HEK293 (cell line): ENCODE results near the gene INO80C.

Source experiments
- BCL11B ChIP-seq: fragments of 450-650 bp; formaldehyde crosslinking; IDR thresholded peaks from 2 replicates; pipeline ENCODE4 v1.5.1; 2016; ENCODE audit warnings: low read depth, missing biosample characterization, missing genetic modification characterization
- CTCF ChIP-seq: fragments of 450-650 bp; formaldehyde crosslinking; IDR thresholded peaks from 2 replicates; pipeline ENCODE4 v1.5.1; 2016; ENCODE audit warnings: missing biosample characterization, missing genetic modification characterization
- KLF8 ChIP-seq: fragments of 450-650 bp; formaldehyde crosslinking; IDR thresholded peaks from 2 replicates; pipeline ENCODE4 v1.5.1; 2016; ENCODE audit warnings: missing biosample characterization, missing genetic modification characterization
- PATZ1 ChIP-seq: fragments of 450-650 bp; formaldehyde crosslinking; IDR thresholded peaks from 2 replicates; pipeline ENCODE4 v1.5.1; 2016; ENCODE audit warnings: missing biosample characterization, missing genetic modification characterization
- REST ChIP-seq: fragments of 450-650 bp; formaldehyde crosslinking; IDR thresholded peaks from 2 replicates; pipeline ENCODE4 v1.5.1; 2016; ENCODE audit warnings: missing biosample characterization, missing genetic modification characterization
- ZBTB8A ChIP-seq: fragments of 450-650 bp; formaldehyde crosslinking; IDR thresholded peaks from 2 replicates; pipeline ENCODE4 v1.5.1; 2016; ENCODE audit warnings: missing biosample characterization, missing genetic modification characterization
- ZNF140 ChIP-seq: fragments of 450-650 bp; formaldehyde crosslinking; IDR thresholded peaks from 2 replicates; pipeline ENCODE4 v1.5.1; 2016; ENCODE audit warnings: missing biosample characterization, missing genetic modification characterization
- ZNF274 ChIP-seq, 2 experiments: fragments of 200-500 bp in 1 of 2; fragments of 450-650 bp in 1 of 2; sonication (Bioruptor generic) in 1 of 2; formaldehyde crosslinking in 1 of 2; IDR thresholded peaks; 2 replicates each; pipeline versions ENCODE4 v1.5.1 to v1.6.1; 2014 to 2016; ENCODE audit warnings: borderline replicate concordance in 1 of 2, inconsistent platforms in 1 of 2, low read length in 1 of 2, missing biosample characterization in 1 of 2, missing genetic modification characterization in 1 of 2
- ZNF311 ChIP-seq: fragments of 450-650 bp; formaldehyde crosslinking; IDR thresholded peaks from 2 replicates; pipeline ENCODE4 v1.5.1; 2017; ENCODE audit warnings: missing biosample characterization, missing genetic modification characterization, borderline replicate concordance
- ZNF350 ChIP-seq: fragments of 450-650 bp; formaldehyde crosslinking; IDR thresholded peaks from 2 replicates; pipeline ENCODE4 v1.5.0; 2017; ENCODE audit warnings: missing biosample characterization, mild to moderate bottlenecking, missing genetic modification characterization
- ZNF580 ChIP-seq: fragments of 450-650 bp; formaldehyde crosslinking; IDR thresholded peaks from 2 replicates; pipeline ENCODE4 v1.5.1; 2016; ENCODE audit warnings: missing biosample characterization, missing genetic modification characterization
- ZNF768 ChIP-seq: fragments of 450-650 bp; formaldehyde crosslinking; IDR thresholded peaks from 2 replicates; pipeline ENCODE4 v1.5.1; 2018; ENCODE audit warnings: missing biosample characterization, mild to moderate bottlenecking, missing genetic modification characterization

GRCh38 chr18:35507623-35508022 lies 9.9 kb upstream of the INO80C start:
- TF ChIP-seq CTCF (tag by site-specific recombination) (no peak), ZNF311 (no peak), ZBTB8A (tag by site-specific recombination) (no peak), KLF8 (tag by site-specific recombination) (no peak), PATZ1 (no peak), BCL11B (tag by site-specific recombination) (no peak), ZNF350 (tag by site-specific recombination) (no peak), ZNF580 (tag by site-specific recombination) (no peak), REST (no peak), ZNF140 (tag by site-specific recombination) (no peak), ZNF274 (IDR thresholded peaks at IDR 0.05; ENCODE audit: low read length) (no peak), ZNF274 (tag by site-specific recombination; IDR thresholded peaks at IDR 0.05; ENCODE audit: borderline replicate concordance) (no peak), ZNF768 (tag by site-specific recombination) (no peak)
